Right lobe of liver (tissue), 4 donors: Measurements from ENCODE around the gene EHD1.

Source experiments
- CTCF ChIP-seq, 4 donors: fragments of 200-600 bp in 3 of 4; fragments of 450-650 bp in 1 of 4; IDR thresholded peaks; one replicate each; pipeline versions ENCODE4 v1.5.1 to v1.8.0; 2016 to 2022; ENCODE audit warnings: antibody characterized with exemption in 4 of 4, mild to moderate bottlenecking in 2 of 4
- POLR2A ChIP-seq: fragments of 450-650 bp; IDR thresholded peaks from one replicate; pipeline ENCODE4 v1.6.1; 2017; ENCODE audit warnings: antibody characterized with exemption, mild to moderate bottlenecking
- donor health status: DM: no; HTN: no; CAD: no.
- donor health status: DM: no; HTN: no; CAD: no.
- donor health status: DM: no; HTN: yes; CAD: no.

GRCh38 chr11:64914123-64914522 is 35.7 kb upstream of the EHD1 start:
- no peak for TF ChIP-seq CTCF (IDR thresholded peaks at IDR 0.05)
- TF ChIP-seq POLR2A, result no peak
